HEK293T (cell line): ENCODE results near the gene OXCT1.

Experiments
- ARNT ChIP-seq: fragments of 450-650 bp; IDR thresholded peaks from 2 replicates; pipeline ENCODE4 v1.6.1; 2017; ENCODE audit warnings: mild to moderate bottlenecking
- BHLHE40 ChIP-seq: fragments of 450-650 bp; IDR thresholded peaks from 2 replicates; pipeline ENCODE4 v1.6.1; 2016; ENCODE audit warnings: mild to moderate bottlenecking, moderate library complexity, borderline replicate concordance
- CTBP1 ChIP-seq: fragments of 450-650 bp; IDR thresholded peaks from 2 replicates; pipeline ENCODE4 v1.6.1; 2016; ENCODE audit warnings: borderline replicate concordance
- FOXA1 ChIP-seq: fragments of 450-650 bp; IDR thresholded peaks from 2 replicates; pipeline ENCODE4 v1.6.1; 2016; ENCODE audit warnings: mild to moderate bottlenecking
- FOXK2 ChIP-seq: fragments of 450-650 bp; IDR thresholded peaks from 2 replicates; pipeline ENCODE4 v1.6.1; 2016; ENCODE audit warnings: mild to moderate bottlenecking
- FOXM1 ChIP-seq: fragments of 450-650 bp; IDR thresholded peaks from 2 replicates; pipeline ENCODE4 v1.6.1; 2017; ENCODE audit warnings: mild to moderate bottlenecking, borderline replicate concordance
- HDGF ChIP-seq: fragments of 450-650 bp; IDR thresholded peaks from 2 replicates; pipeline ENCODE4 v1.6.1; 2017; ENCODE audit warnings: antibody characterized with exemption, borderline replicate concordance
- L3MBTL2 ChIP-seq: fragments of 450-650 bp; conservative IDR thresholded peaks from 2 replicates; pipeline ENCODE4 v1.6.1; 2016; ENCODE audit warnings: mild to moderate bottlenecking
- NFRKB ChIP-seq: fragments of 450-650 bp; IDR thresholded peaks from 2 replicates; pipeline ENCODE4 v1.6.1; 2016; ENCODE audit warnings: mild to moderate bottlenecking, moderate library complexity
- PKNOX1 ChIP-seq: fragments of 450-650 bp; IDR thresholded peaks from 2 replicates; pipeline ENCODE4 v1.6.1; 2016
- SP1 ChIP-seq: fragments of 450-650 bp; IDR thresholded peaks from 2 replicates; pipeline ENCODE4 v1.6.1; 2017
- SUZ12 ChIP-seq: fragments of 450-650 bp; IDR thresholded peaks from 2 replicates; pipeline ENCODE4 v1.6.1; 2016; ENCODE audit warnings: mild to moderate bottlenecking
- TARDBP ChIP-seq: fragments of 450-650 bp; IDR thresholded peaks from 2 replicates; pipeline ENCODE4 v1.6.1; 2016
- ZNF384 ChIP-seq: fragments of 450-650 bp; IDR thresholded peaks from 2 replicates; pipeline ENCODE4 v1.6.1; 2016

- TF ChIP-seq SP1 (no peak), ZNF384 (no peak), BHLHE40 (no peak), TARDBP (no peak), CTBP1 (no peak), SUZ12 (no peak), NFRKB (no peak), L3MBTL2 (no peak), FOXM1 (no peak), PKNOX1 (no peak), FOXK2 (no peak), ARNT (no peak), FOXA1 (no peak), HDGF (no peak)
These were observed 42.4 kb downstream of the OXCT1 start for GRCh38 chr5:41827792-41828191.
